HCT116 (cell line): ENCODE measurements around the gene KCND2.

Source experiments
- CEBPB ChIP-seq: IDR thresholded peaks from 2 replicates; pipeline ENCODE4 v1.6.1; 2012; ENCODE audit warnings: low read depth
- CTCF ChIP-seq, 3 experiments: fragments of 200-600 bp in 1 of 3; sonication (generic) in 1 of 3; IDR thresholded peaks in 2 of 3; conservative IDR thresholded peaks in 1 of 3; 2 replicates each; pipeline ENCODE4 v1.5.1; 2012 to 2017; ENCODE audit warnings: low read depth in 2 of 3, low read length in 2 of 3, antibody characterized with exemption in 1 of 3, borderline replicate concordance in 1 of 3, control low read depth in 1 of 3, mild to moderate bottlenecking in 1 of 3, mixed read lengths in 1 of 3, mixed run types in 1 of 3, moderate library complexity in 1 of 3; ENCODE audit not compliant: insufficient read depth in 1 of 3
- EGR1 ChIP-seq: IDR thresholded peaks from 2 replicates; pipeline ENCODE4 v1.6.1; 2012; ENCODE audit warnings: low read depth
- EZH2 ChIP-seq: fragments of 200-600 bp; sonication (generic); IDR thresholded peaks from 2 replicates; pipeline ENCODE4 v1.6.1; 2017; ENCODE audit warnings: antibody characterized with exemption, mixed run types
- EZH2phosphoT487 ChIP-seq: fragments of 200-600 bp; IDR thresholded peaks from 2 replicates; pipeline ENCODE4 v1.6.1; 2018; ENCODE audit warnings: antibody characterized with exemption, borderline replicate concordance
- FOSL1 ChIP-seq: IDR thresholded peaks from 2 replicates; pipeline ENCODE4 v1.6.1; 2012; ENCODE audit warnings: low read depth
- JUND ChIP-seq: IDR thresholded peaks from 2 replicates; pipeline ENCODE4 v1.6.1; 2012
- MAX ChIP-seq: IDR thresholded peaks from 2 replicates; pipeline ENCODE4 v1.6.1; 2012
- POLR2A ChIP-seq: IDR thresholded peaks from 2 replicates; pipeline ENCODE4 v1.7.0; 2011; ENCODE audit warnings: borderline replicate concordance; ENCODE audit not compliant: insufficient read depth, insufficient read length; ENCODE audit errors: extremely low read depth
- POLR2AphosphoS5 ChIP-seq: IDR thresholded peaks from 2 replicates; pipeline ENCODE4 v1.6.1; 2011; ENCODE audit warnings: mild to moderate bottlenecking, low read depth, low read length, moderate library complexity
- RAD21 ChIP-seq: IDR thresholded peaks from 2 replicates; pipeline ENCODE4 v1.6.1; 2012; ENCODE audit warnings: low read depth, mild to moderate bottlenecking
- REST ChIP-seq: IDR thresholded peaks from 2 replicates; pipeline ENCODE4 v1.6.1; 2012; ENCODE audit warnings: low read depth
- SIN3A ChIP-seq: IDR thresholded peaks from 2 replicates; pipeline ENCODE4 v1.6.1; 2012; ENCODE audit warnings: low read depth

GRCh38 chr7:120553491-120553890 is 280.5 kb downstream of the KCND2 start:
- TF ChIP-seq MAX: no peak
- TF ChIP-seq JUND: no peak
- TF ChIP-seq EZH2phosphoT487: no peak
- TF ChIP-seq CTCF (IDR thresholded peaks at IDR 0.05 in 2 of 3, conservative IDR thresholded peaks at IDR 0.05 in 1 of 3; ENCODE audit: borderline replicate concordance in 1 of 3, insufficient read depth in 1 of 3, low read depth in 2 of 3, low read length in 2 of 3): no peak
- TF ChIP-seq POLR2AphosphoS5: no peak
- TF ChIP-seq EZH2: no peak
- TF ChIP-seq CEBPB: no peak
- TF ChIP-seq REST: no peak
- no peak for TF ChIP-seq EGR1
- TF ChIP-seq SIN3A: no peak
- TF ChIP-seq RAD21: no peak
- TF ChIP-seq POLR2A: no peak
- no peak for TF ChIP-seq FOSL1
